Colonic mucosa (tissue), 4 donors: Measurements from ENCODE around the gene RNF213. TPM values are rescaled to one million over a fixed set of nuclear protein-coding genes. Genes with fewer than 3 reads are reported as not detected.

Experiments
- DNase-seq: peaks from one replicate; pipeline ENCODE4 v3.0.0-alpha.2; 2020
- H3K27ac ChIP-seq: fragments of 200-600 bp; one replicate; pipeline ENCODE4 v1.8.0; 2021
- H3K27me3 ChIP-seq: fragments of 200-600 bp; one replicate; pipeline ENCODE4 v1.8.0; 2021
- H3K36me3 ChIP-seq: fragments of 200-600 bp; one replicate; pipeline ENCODE4 v1.8.0; 2021
- H3K4me1 ChIP-seq: fragments of 200-600 bp; one replicate; pipeline ENCODE4 v1.8.0; 2021; ENCODE audit warnings: mild to moderate bottlenecking
- H3K4me3 ChIP-seq: fragments of 200-600 bp; one replicate; pipeline ENCODE4 v1.8.0; 2021
- H3K9ac ChIP-seq, 2 donors: one replicate each; pipeline ENCODE4 v1.7.0; 2013; ENCODE audit warnings: control low read depth in 2 of 2, low read depth in 2 of 2, low read length in 2 of 2
- H3K9me3 ChIP-seq: fragments of 200-600 bp; one replicate; pipeline ENCODE4 v1.8.0; 2021
- intact Hi-C: fragments of 100-400 bp; cut with DNase I; formaldehyde crosslinking; loops from one replicate; pipeline ENCODE4 v1.14.1; 2022
- total RNA-seq, 2 donors: library from RNA; stranded (reverse); fragmentation: NEBNext Ultra II Directional in 1 of 2; extraction: Animal tissue kit (Norgen Biotek cat#: 25700) in 1 of 2; gene quantifications; one replicate each; pipeline ENCODE4 v1.2.1, GENCODE V29; 2021
- TF ChIP-seq, protein P1 (sequence below): fragments of 200-600 bp; IDR thresholded peaks from one replicate; pipeline ENCODE4 v1.8.0; 2022; ENCODE audit warnings: antibody characterized with exemption, mild to moderate bottlenecking
- donor health status: healthy.
- donor health status: DM: no; HTN: no; CAD: no.
- donor health status: DM: no; HTN: no; CAD: no.

The RNF213 gene
- total RNA-seq, 2 donors from 2014 or later = 80.8 to 101 TPM

GRCh38 chr17:80227156-80227555 lies 33.5 kb upstream of the RNF213 start:
- Histone ChIP-seq H3K4me1 (no peaks in the 10 kb centered on the region), H3K36me3 (no peaks in the 10 kb centered on the region), H3K9me3 (no peaks in the 10 kb centered on the region), H3K27me3 (no peaks in the 10 kb centered on the region), H3K9ac (no peak overlapping the region), H3K4me3 (no peak overlapping the region), H3K27ac (no peak overlapping the region)
- TF ChIP-seq, protein P1, sequence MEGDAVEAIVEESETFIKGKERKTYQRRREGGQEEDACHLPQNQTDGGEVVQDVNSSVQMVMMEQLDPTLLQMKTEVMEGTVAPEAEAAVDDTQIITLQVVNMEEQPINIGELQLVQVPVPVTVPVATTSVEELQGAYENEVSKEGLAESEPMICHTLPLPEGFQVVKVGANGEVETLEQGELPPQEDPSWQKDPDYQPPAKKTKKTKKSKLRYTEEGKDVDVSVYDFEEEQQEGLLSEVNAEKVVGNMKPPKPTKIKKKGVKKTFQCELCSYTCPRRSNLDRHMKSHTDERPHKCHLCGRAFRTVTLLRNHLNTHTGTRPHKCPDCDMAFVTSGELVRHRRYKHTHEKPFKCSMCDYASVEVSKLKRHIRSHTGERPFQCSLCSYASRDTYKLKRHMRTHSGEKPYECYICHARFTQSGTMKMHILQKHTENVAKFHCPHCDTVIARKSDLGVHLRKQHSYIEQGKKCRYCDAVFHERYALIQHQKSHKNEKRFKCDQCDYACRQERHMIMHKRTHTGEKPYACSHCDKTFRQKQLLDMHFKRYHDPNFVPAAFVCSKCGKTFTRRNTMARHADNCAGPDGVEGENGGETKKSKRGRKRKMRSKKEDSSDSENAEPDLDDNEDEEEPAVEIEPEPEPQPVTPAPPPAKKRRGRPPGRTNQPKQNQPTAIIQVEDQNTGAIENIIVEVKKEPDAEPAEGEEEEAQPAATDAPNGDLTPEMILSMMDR = no peak
- no peak for DNase-seq
- intact Hi-C loops = no loop called here

DNA sequence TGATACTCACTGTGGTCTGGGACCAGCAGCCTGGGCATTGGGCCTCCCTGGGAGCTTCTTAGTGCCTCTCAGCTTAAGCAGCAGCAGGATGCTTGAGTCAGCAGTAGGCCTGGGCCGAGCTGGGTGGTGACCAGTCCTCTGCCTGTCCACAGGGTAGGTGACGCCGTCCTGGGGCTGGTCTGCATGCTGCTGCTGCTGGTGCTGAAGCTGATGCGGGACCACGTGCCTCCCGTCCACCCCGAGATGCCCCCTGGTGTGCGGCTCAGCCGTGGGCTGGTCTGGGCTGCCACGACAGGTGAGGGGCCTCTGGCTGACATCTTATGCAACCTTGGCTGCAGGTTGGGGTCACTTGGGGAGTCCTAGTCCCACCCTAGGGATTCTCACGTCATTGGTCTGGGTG lies 33.0 kb upstream of the RNF213 start:
- H3K27ac ChIP-seq = no peak overlapping the region
- H3K9ac ChIP-seq = no peak overlapping the region
- intact Hi-C loops = no loop called here
- H3K9me3 ChIP-seq = no peaks in the 10 kb centered on the region
- H3K27me3 ChIP-seq = no peaks in the 10 kb centered on the region
- TF ChIP-seq, protein P1 = no peak
- no peaks in the 10 kb centered on the region for H3K36me3 ChIP-seq
- DNase-seq = no peak
- no peaks in the 10 kb centered on the region for H3K4me1 ChIP-seq
- H3K4me3 ChIP-seq = no peak overlapping the region

- Histone ChIP-seq H3K9ac (no peak overlapping the region), H3K4me1 (no peaks in the 10 kb centered on the region), H3K27ac (no peak overlapping the region), H3K4me3 (no peak overlapping the region), H3K27me3 (no peaks in the 10 kb centered on the region), H3K36me3 (no peaks in the 10 kb centered on the region), H3K9me3 (no peaks in the 10 kb centered on the region)
- intact Hi-C loops = no loop called here
- TF ChIP-seq, protein P1 = no peak
- no peak for DNase-seq
These were observed 32.2 kb upstream of the RNF213 start for GRCh38 chr17:80228477-80228876.

GRCh38 chr17:80229011-80229410 lies 31.6 kb upstream of the RNF213 start:
- Histone ChIP-seq H3K27ac (no peak overlapping the region), H3K36me3 (no peaks in the 10 kb centered on the region), H3K4me1 (no peaks in the 10 kb centered on the region), H3K4me3 (no peak overlapping the region), H3K27me3 (no peaks in the 10 kb centered on the region), H3K9ac (no peak overlapping the region), H3K9me3 (no peaks in the 10 kb centered on the region)
- intact Hi-C loops = no loop called here
- DNase-seq = no peak
- TF ChIP-seq, protein P1 = no peak

DNA sequence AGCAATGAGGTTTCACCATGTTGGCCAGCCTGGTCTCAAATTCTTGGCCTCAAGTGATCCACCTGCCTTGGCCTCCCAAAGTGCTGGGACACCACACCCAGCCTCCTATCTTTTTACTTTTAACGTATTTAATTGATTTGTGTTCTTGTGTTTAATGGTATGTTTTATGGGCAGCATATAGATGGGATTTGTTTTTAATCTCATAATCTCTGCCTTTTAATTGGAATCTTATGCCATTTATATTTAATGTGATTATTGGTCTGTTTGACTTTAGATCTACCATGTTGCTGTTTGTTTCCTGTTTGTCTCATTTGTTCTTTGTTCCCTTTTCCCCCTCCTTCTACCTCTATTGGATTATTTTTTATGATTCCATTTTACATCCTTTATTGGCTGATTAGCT lies 28.2 kb upstream of the RNF213 start:
- Histone ChIP-seq H3K9me3 (no peaks in the 10 kb centered on the region), H3K9ac (no peak overlapping the region), H3K36me3 (no peaks in the 10 kb centered on the region), H3K27me3 (no peaks in the 10 kb centered on the region), H3K4me3 (no peak overlapping the region), H3K27ac (no peak overlapping the region), H3K4me1 (no peaks in the 10 kb centered on the region)
- intact Hi-C loops = no loop called here
- no peak for DNase-seq
- TF ChIP-seq, protein P1 = no peak

DNA sequence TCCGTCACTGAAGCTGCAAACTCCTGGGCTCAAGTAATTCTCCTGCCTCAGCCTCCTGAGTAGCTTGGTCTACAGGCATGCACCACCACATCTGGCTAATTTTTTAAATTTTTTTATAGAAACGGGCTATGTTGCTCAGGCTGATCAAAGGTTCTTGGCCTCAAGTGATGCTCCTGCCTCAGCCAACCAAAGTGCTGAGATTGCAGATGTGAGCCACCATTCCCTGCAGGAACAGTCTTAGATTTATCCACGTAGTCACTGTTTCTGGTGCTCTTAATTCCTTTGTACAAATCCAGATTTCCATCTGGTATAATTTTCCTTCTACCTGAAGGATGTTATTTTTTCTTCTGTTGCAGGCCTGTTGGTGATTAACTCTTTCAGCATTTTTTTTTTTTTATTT lies 27.4 kb upstream of the RNF213 start:
- no peaks in the 10 kb centered on the region for H3K27me3 ChIP-seq
- DNase-seq = no peak
- H3K9me3 ChIP-seq = no peaks in the 10 kb centered on the region
- H3K27ac ChIP-seq = no peak overlapping the region
- TF ChIP-seq, protein P1 = no peak
- H3K9ac ChIP-seq = no peak overlapping the region
- intact Hi-C loops = no loop called here
- H3K4me1 ChIP-seq = no peaks in the 10 kb centered on the region
- no peak overlapping the region for H3K4me3 ChIP-seq
- no peaks in the 10 kb centered on the region for H3K36me3 ChIP-seq
